Erythroblast (primary cell): ENCODE data around the gene HEATR1.

Experiments used
- DNase-seq, 2 experiments: peaks; one replicate each; lab custom pipeline; 2025; lab: John Stamatoyannopoulos, UW
- GATA1 ChIP-seq: IDR thresholded peaks from 2 replicates; pipeline ENCODE4 v1.6.1; 2011; ENCODE audit warnings: low read depth, mild to moderate bottlenecking, control low read depth, low read length, moderate library complexity
- POLR2A ChIP-seq: IDR thresholded peaks from 2 replicates; pipeline ENCODE4 v1.6.1; 2011; ENCODE audit warnings: mild to moderate bottlenecking, low read length

HEATR1 gene

DNA sequence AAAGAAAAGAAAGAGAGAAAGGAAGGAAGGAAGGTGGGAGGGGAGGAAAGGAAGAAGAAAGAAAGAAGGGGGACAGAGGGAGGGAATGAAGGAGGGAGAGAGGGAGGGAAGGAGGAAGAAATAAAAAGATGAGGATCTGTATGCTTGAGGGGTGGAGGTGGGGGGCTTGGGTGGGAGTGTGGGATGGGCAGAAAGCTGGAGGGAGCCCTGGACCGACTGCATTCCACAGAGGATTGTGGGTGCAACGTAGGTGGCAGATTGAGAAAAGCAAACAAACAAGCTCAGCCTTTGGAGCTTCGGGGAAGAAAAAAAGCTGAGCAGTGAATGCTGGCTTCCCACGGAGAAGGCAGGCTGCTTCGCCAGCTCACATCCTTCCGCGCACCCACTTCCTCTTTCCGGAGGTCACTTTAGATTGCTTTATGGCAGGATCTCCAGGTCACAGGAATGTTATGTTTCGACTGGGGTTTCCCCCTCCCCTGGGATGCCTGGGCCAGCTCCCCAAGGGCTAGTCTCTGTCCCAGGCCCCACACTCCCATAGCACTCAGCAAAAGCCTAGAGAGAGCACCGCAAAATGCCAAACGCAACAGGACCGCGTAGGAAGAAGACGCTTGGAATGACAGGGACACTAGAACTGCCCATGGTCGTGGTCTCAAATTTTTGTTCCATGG is 101.2 kb downstream of the HEATR1 start:
- DNase-seq, result peak; percentile 13 to 14

DNA sequence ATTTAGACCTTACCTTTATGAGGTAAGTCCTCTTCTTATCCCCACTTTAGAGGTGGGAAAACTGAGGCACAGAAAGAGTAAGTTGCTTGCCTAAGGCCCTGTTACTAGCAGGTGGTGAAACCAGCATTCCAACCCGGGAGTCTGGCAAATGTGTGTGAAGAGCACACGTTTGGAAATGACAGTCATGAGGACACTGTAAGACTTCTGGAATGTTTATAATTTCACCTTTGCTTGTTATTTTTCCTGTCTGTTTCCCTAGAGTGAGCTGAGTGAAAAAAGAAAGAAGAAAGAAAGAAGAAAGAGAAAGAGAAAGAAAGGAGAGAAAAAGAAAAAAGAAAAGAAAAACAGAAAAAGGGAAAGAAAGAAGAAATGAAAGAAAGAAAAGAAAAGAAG is 101.7 kb downstream of the HEATR1 start:
- TF ChIP-seq POLR2A, result no peak
- TF ChIP-seq GATA1, result no peak
- no peak for DNase-seq

More for the DNA sequence above, 101.2 kb downstream of the HEATR1 start:
- TF ChIP-seq POLR2A (no peak), GATA1 (no peak)

DNA sequence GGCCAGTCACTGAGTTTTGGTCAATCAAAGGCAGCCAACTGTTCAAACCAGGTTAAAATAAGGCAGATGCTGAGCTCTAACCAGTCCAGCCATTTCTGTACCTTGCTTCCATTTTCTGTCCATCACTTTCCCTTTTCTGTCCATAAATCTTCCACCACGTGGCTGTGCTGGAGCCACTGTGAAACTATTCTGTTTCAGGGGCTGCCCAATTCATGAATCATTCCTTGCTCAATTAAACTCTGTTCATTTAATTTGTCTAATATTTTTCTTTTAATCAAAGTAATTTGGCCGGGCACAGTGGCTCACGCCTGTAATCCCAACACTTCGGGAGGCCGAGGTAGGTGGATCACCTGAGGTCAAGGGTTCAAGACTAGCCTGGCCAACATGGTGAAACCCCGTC is 103.2 kb downstream of the HEATR1 start:
- no peak for DNase-seq
- no peak for TF ChIP-seq POLR2A
- no peak for TF ChIP-seq GATA1
